ENCODE data around the gene BBLN.

The BBLN gene

GRCh38 chr9:128166169-128166568 is 6.1 kb downstream of the BBLN start:
- WGBS, 2 experiments (ENCODE audit: insufficient coverage in 2 of 2) = 96 to 98% methylated on average over 4 to 15 of the region's 18 CpGs
- Histone ChIP-seq H3K9me3 (ENCODE audit: control insufficient read depth, low read length) (no peaks in the 10 kb centered on the region), H3K4me3 (ENCODE audit: extremely low read depth, insufficient read depth, low read length, poor library complexity, severe bottlenecking) (no peak overlapping the region), H3K27ac (ENCODE audit: low read depth, low read length, severe bottlenecking) (no peak overlapping the region), H3K36me3 (ENCODE audit: control insufficient read depth, insufficient read depth, low read length) (peaks cover 88% of the 10 kb centered on the region), H3K4me1 (ENCODE audit: control insufficient read depth, insufficient read depth, low read length, poor library complexity, severe bottlenecking) (no peaks in the 10 kb centered on the region)

- no peaks in the 10 kb centered on the region for H3K4me1 ChIP-seq (ENCODE audit: control insufficient read depth, insufficient read depth, low read length, poor library complexity, severe bottlenecking)
Observed at GRCh38 chr9:128167209-128167608, 7.1 kb downstream of the BBLN start.

GRCh38 chr9:128168731-128169308 is 8.8 kb downstream of the BBLN start:
- Histone ChIP-seq H3K27ac (ENCODE audit: low read depth, low read length, severe bottlenecking) (no peak overlapping the region), H3K9me3 (ENCODE audit: control insufficient read depth, low read length) (no peaks in the 10 kb centered on the region), H3K4me3 (ENCODE audit: extremely low read depth, insufficient read depth, low read length, poor library complexity, severe bottlenecking) (no peak overlapping the region), H3K36me3 (ENCODE audit: control insufficient read depth, insufficient read depth, low read length) (peaks cover 75% of the 10 kb centered on the region), H3K4me1 (ENCODE audit: control insufficient read depth, insufficient read depth, low read length, poor library complexity, severe bottlenecking) (no peaks in the 10 kb centered on the region)
- WGBS, 2 experiments (ENCODE audit: insufficient coverage in 2 of 2) = 95 to 96% methylated on average over 8 of the region's 8 CpGs

More at GRCh38 chr9:128167209-128167608, 7.1 kb downstream of the BBLN start:
- Histone ChIP-seq H3K36me3 (ENCODE audit: control insufficient read depth, insufficient read depth, low read length) (peaks cover 86% of the 10 kb centered on the region), H3K27ac (ENCODE audit: low read depth, low read length, severe bottlenecking) (no peak overlapping the region), H3K4me3 (ENCODE audit: extremely low read depth, insufficient read depth, low read length, poor library complexity, severe bottlenecking) (no peak overlapping the region), H3K9me3 (ENCODE audit: control insufficient read depth, low read length) (no peaks in the 10 kb centered on the region)
- WGBS, 2 experiments (ENCODE audit: insufficient coverage in 2 of 2) = 96 to 100% methylated on average over 3 to 4 of the region's 4 CpGs

- H3K4me3 ChIP-seq (ENCODE audit: extremely low read depth, insufficient read depth, low read length, poor library complexity, severe bottlenecking) = no peak overlapping the region
- H3K27ac ChIP-seq (ENCODE audit: low read depth, low read length, severe bottlenecking) = no peak overlapping the region
- H3K4me1 ChIP-seq (ENCODE audit: control insufficient read depth, insufficient read depth, low read length, poor library complexity, severe bottlenecking) = no peaks in the 10 kb centered on the region
- H3K9me3 ChIP-seq (ENCODE audit: control insufficient read depth, low read length) = no peaks in the 10 kb centered on the region
- peaks cover 75% of the 10 kb centered on the region for H3K36me3 ChIP-seq (ENCODE audit: control insufficient read depth, insufficient read depth, low read length)
- WGBS, 2 experiments (ENCODE audit: insufficient coverage in 2 of 2) = 92 to 94% methylated on average over 6 to 8 of the region's 8 CpGs
Observed at GRCh38 chr9:128169492-128169891, 9.4 kb downstream of the BBLN start.

GRCh38 chr9:128169925-128170324 is 9.9 kb downstream of the BBLN start:
- H3K9me3 ChIP-seq (ENCODE audit: control insufficient read depth, low read length) = no peaks in the 10 kb centered on the region
- H3K4me3 ChIP-seq (ENCODE audit: extremely low read depth, insufficient read depth, low read length, poor library complexity, severe bottlenecking) = no peak overlapping the region
- H3K36me3 ChIP-seq (ENCODE audit: control insufficient read depth, insufficient read depth, low read length) = peaks cover 75% of the 10 kb centered on the region
- WGBS, 2 experiments (ENCODE audit: insufficient coverage in 2 of 2) = 95 to 100% methylated on average over 6 of the region's 8 CpGs
- no peak overlapping the region for H3K27ac ChIP-seq (ENCODE audit: low read depth, low read length, severe bottlenecking)
- H3K4me1 ChIP-seq (ENCODE audit: control insufficient read depth, insufficient read depth, low read length, poor library complexity, severe bottlenecking) = no peaks in the 10 kb centered on the region

GRCh38 chr9:128174062-128174461 is 14.0 kb downstream of the BBLN start:
- H3K9me3 ChIP-seq (ENCODE audit: control insufficient read depth, low read length) = peaks cover 2% of the 10 kb centered on the region
- WGBS, 2 experiments (ENCODE audit: insufficient coverage in 2 of 2) = 86 to 93% methylated on average over 2 to 4 of the region's 4 CpGs
- peaks cover 76% of the 10 kb centered on the region for H3K36me3 ChIP-seq (ENCODE audit: control insufficient read depth, insufficient read depth, low read length)
- no peak overlapping the region for H3K27ac ChIP-seq (ENCODE audit: low read depth, low read length, severe bottlenecking)
- H3K4me1 ChIP-seq (ENCODE audit: control insufficient read depth, insufficient read depth, low read length, poor library complexity, severe bottlenecking) = no peaks in the 10 kb centered on the region
- no peak overlapping the region for H3K4me3 ChIP-seq (ENCODE audit: extremely low read depth, insufficient read depth, low read length, poor library complexity, severe bottlenecking)

- Histone ChIP-seq H3K27ac (ENCODE audit: low read depth, low read length, severe bottlenecking) (no peak overlapping the region), H3K4me1 (ENCODE audit: control insufficient read depth, insufficient read depth, low read length, poor library complexity, severe bottlenecking) (no peaks in the 10 kb centered on the region), H3K36me3 (ENCODE audit: control insufficient read depth, insufficient read depth, low read length) (peaks cover 76% of the 10 kb centered on the region), H3K9me3 (ENCODE audit: control insufficient read depth, low read length) (peaks cover 5% of the 10 kb centered on the region), H3K4me3 (ENCODE audit: extremely low read depth, insufficient read depth, low read length, poor library complexity, severe bottlenecking) (no peak overlapping the region)
- 81 to 86% methylated on average over 7 of the region's 8 CpGs for WGBS, 2 experiments (ENCODE audit: insufficient coverage in 2 of 2)
Observed at GRCh38 chr9:128175102-128175563, 15.1 kb downstream of the BBLN start.

- Histone ChIP-seq H3K4me1 (ENCODE audit: control insufficient read depth, insufficient read depth, low read length, poor library complexity, severe bottlenecking) (no peaks in the 10 kb centered on the region), H3K4me3 (ENCODE audit: extremely low read depth, insufficient read depth, low read length, poor library complexity, severe bottlenecking) (no peak overlapping the region), H3K9me3 (ENCODE audit: control insufficient read depth, low read length) (peaks cover 5% of the 10 kb centered on the region), H3K27ac (ENCODE audit: low read depth, low read length, severe bottlenecking) (no peak overlapping the region), H3K36me3 (ENCODE audit: control insufficient read depth, insufficient read depth, low read length) (peaks cover 78% of the 10 kb centered on the region)
- WGBS, 2 experiments (ENCODE audit: insufficient coverage in 2 of 2) = 94 to 100% methylated on average over 1 to 2 of the region's 2 CpGs
Observed at GRCh38 chr9:128175726-128176125, 15.7 kb downstream of the BBLN start.

GRCh38 chr9:128178806-128179431 is 18.9 kb downstream of the BBLN start:
- Histone ChIP-seq H3K4me3 (ENCODE audit: extremely low read depth, insufficient read depth, low read length, poor library complexity, severe bottlenecking) (no peak overlapping the region), H3K36me3 (ENCODE audit: control insufficient read depth, insufficient read depth, low read length) (peaks cover 87% of the 10 kb centered on the region), H3K27ac (ENCODE audit: low read depth, low read length, severe bottlenecking) (no peak overlapping the region), H3K4me1 (ENCODE audit: control insufficient read depth, insufficient read depth, low read length, poor library complexity, severe bottlenecking) (no peaks in the 10 kb centered on the region), H3K9me3 (ENCODE audit: control insufficient read depth, low read length) (peaks cover 5% of the 10 kb centered on the region)
- WGBS, 2 experiments (ENCODE audit: insufficient coverage in 2 of 2) = 94 to 96% methylated on average over 9 to 11 of the region's 11 CpGs

- peaks cover 85% of the 10 kb centered on the region for H3K36me3 ChIP-seq (ENCODE audit: control insufficient read depth, insufficient read depth, low read length)
Observed at GRCh38 chr9:128180001-128180400, 19.9 kb downstream of the BBLN start.

GRCh38 chr9:128180447-128180846 is 20.4 kb downstream of the BBLN start:
- Histone ChIP-seq H3K36me3 (ENCODE audit: control insufficient read depth, insufficient read depth, low read length) (peaks cover 85% of the 10 kb centered on the region), H3K9me3 (ENCODE audit: control insufficient read depth, low read length) (peaks cover 5% of the 10 kb centered on the region), H3K4me3 (ENCODE audit: extremely low read depth, insufficient read depth, low read length, poor library complexity, severe bottlenecking) (no peak overlapping the region), H3K4me1 (ENCODE audit: control insufficient read depth, insufficient read depth, low read length, poor library complexity, severe bottlenecking) (no peaks in the 10 kb centered on the region), H3K27ac (ENCODE audit: low read depth, low read length, severe bottlenecking) (no peak overlapping the region)
- 96 to 100% methylated on average over 5 of the region's 8 CpGs for WGBS, 2 experiments (ENCODE audit: insufficient coverage in 2 of 2)

More at GRCh38 chr9:128180001-128180400, 19.9 kb downstream of the BBLN start:
- H3K27ac ChIP-seq (ENCODE audit: low read depth, low read length, severe bottlenecking) = no peak overlapping the region
- 97 to 98% methylated on average over 8 of the region's 8 CpGs for WGBS, 2 experiments (ENCODE audit: insufficient coverage in 2 of 2)
- H3K4me3 ChIP-seq (ENCODE audit: extremely low read depth, insufficient read depth, low read length, poor library complexity, severe bottlenecking) = no peak overlapping the region
- H3K4me1 ChIP-seq (ENCODE audit: control insufficient read depth, insufficient read depth, low read length, poor library complexity, severe bottlenecking) = no peaks in the 10 kb centered on the region
- peaks cover 5% of the 10 kb centered on the region for H3K9me3 ChIP-seq (ENCODE audit: control insufficient read depth, low read length)

Data from mesodermal cell (in vitro differentiated cells).